ENCODE data around the gene SPTBN1.

The SPTBN1 gene

DNA sequence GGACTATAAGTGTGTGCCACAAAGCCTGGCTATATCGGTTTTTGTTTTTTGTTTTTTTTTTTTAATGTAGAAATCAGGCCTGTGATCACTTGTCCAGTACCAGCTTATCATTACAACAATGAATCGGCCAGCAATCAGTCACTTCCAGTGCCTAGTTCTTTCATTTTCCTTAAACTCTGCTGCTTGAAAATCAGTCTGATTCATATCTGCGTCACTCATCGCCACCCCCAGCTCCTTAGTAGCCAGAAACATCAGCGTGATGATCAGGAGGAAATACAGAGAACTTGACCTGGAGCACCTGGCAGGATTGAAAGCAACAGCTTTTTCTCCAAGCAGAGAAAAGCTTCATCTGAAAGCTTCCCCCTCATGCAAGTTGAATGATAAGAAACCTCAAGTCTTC lies 75.4 kb downstream of the SPTBN1 start:
- DNase-seq: no peak

DNA sequence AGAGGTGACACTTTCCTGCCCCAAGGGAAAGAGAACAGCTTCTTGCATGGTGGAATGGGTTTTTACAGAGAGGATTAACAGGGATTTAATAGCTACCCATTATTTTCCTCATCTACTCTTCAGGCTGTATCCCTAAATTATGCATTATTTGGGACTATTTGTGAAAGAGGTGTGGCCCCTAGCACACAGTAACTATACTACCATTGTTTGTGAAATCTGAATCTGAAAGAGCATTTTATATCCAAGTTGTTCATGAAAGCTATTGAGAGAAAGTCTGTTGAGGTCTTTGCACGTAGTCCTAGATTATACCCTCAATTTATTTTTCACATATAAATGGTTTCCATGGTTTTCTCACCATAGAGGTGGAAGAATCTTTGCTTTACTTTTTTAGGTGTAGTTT lies 78.1 kb downstream of the SPTBN1 start:
- DNase-seq: no peak

DNA sequence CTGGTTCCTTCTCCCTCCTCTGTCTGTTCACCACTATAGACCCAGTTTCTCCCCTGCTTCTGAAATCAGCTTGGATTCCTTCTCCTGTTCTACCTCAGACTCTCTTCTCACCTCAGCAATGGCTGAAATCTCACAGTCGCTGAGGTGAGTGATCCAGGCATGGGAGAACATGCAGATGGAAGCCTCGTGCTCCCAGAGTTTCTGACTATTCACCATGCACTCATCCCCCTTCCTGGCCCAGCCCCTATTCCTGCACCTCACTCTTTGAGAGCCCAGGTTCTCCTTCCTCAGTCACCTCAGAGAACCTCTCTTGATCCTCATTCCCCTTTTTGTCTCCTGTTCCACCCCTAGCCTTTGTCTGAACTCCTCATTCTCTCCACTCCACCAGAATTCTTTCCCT lies 78.5 kb downstream of the SPTBN1 start:
- no peak for DNase-seq

DNA sequence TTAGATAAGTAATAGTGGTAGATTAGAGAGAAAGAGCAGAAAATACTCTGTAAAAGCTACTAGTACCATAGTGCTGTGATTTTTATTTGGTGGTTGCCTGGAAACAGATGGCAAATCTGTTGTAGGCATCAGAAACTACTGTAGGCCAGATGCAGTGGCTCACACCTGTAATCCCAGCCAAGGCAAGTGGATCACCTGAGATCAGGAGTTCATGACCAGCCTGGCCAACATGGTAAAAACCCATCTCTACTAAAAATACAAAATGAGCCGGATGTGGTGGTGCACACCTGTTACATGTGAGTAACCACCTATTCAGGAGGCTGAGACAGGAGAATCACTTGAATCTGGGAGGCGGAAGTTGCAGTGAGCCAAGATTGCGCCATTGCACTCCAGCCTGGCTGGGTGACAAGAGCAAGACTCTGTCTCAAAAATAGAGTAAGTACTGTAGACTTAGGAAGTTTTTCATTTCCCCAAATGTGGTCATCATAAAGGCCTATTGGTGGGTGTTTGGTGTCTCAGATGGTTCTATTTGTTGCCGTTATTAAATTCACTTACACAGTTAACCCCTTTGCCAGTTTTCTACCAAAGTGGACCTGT lies 79.6 kb downstream of the SPTBN1 start:
- DNase-seq: no peak

DNA sequence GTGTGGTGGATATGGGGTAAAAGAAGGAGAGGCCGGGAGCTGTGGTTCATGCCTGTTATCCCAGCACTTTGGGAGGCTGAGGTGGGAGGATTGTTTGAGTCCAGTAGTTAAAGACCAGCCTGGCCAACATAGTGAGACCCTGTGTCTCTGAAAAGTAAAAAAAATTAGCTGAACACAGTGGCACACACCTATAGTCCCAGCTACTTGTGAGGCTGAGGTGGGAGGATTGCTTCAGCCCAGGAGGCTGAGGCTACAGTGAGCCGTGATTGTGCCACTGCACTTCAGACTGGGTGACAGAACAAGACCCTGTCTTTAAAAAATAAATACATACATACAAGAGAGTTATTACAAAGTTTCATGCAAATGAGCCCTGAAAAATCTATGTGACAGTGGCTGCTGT lies 80.6 kb downstream of the SPTBN1 start:
- no peak for DNase-seq

DNA sequence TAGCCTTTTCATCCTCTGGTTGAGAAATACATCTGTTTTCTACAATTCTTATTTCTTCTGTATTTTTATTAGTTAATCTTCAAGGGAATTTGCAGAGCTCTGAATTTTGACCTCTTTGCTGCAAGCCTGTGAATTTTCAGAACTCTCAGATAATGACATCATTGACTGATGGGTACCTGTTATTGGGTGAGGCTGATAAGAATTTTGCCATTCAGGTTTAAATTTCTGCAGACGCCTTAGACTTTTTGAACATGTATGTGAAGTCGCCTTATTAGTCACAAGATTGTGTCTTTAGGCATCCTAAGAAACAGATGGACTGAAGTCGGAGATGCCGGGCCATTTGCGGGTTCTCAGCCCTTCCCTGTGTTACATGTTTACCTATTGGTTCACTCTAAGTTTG lies 82.4 kb downstream of the SPTBN1 start:
- DNase-seq: no peak

DNA sequence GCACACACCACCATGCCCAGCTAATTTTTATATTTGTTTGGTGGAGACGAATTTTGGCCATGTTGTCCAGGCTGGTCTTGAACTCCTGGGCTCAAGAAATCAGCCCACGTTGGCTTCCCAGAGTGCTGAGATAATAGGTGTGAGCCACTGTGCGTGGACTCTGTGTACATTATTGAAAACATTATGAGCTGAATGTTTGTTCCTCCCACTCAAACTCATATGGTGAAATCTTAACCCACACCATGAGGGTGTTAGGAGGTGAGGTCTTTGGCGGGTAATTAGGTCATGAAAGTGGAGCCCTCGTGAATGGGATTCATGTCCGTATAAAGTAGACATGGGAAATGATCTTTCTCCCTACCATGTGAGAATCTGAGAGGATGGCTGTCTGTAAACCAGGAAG lies 83.6 kb downstream of the SPTBN1 start:
- no peak for DNase-seq

DNA sequence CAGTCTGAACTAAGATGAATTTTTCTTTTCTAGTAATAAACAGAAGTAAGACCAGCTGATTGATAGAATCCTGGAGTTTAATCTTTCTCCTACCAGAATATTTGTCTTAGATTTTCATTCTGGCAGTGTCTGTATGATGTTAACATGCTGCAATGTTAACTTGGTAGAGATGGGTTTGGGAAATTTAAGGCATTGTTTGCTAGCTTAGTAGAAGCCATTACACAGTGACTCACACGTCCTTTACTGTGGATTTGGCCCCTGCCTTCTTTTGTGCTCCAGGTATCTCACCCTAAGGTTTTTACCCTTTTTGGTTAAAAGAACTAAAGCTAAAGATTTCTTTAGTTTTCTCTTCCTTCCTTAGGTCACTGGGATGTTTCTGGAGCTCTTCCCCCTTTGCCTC lies 84.1 kb downstream of the SPTBN1 start:
- no peak for DNase-seq

DNA sequence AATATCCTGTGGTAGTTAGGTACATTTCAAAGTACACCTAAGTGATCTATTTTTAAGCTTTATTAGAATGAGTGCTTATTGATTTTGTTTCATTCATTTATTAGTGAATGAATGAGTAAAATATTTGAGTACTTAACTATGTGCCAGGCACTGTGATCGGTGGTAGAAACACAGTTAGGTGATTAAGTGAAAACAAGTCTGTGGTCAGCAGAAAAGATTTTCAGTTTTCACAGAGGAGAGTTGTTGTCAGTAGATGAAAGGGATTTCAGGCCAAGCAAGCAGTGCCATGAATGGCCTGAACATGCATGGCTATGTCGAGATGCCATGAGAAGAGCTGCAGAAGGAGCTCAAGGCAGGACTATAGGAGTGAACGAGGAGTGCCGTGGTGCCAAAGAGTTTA lies 85.9 kb downstream of the SPTBN1 start:
- DNase-seq: no peak

DNA sequence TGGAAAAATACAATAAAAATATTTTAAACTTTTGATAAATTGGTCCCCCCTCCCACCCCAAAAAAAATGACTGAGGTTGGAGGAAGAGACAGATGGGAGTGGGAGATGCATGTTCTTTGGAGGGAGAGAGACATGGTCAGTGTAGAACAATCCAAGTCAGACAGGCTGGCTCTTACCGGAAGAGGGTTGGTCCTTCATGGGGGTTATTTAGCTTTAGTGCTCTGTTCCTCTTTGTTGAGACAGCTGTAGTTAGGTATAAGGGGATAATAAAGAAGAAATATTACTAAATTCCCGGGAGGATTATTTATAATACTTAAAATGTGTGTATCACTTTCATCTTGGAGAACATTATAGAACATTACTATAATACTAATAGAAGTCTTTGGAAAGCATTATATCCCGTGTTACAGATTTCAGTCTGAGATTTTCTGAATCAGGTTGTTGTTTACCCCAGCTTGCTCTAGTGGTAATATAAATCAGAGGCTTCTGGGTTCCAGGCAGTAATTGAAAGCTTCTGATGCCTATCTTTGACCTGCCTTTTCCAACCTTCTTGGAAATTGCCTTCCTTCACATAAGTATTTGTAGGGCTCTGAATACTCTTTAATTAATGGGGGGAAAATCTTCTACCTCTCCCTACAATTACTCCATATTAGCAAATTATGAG lies 87.7 kb downstream of the SPTBN1 start:
- no peak for DNase-seq

DNA sequence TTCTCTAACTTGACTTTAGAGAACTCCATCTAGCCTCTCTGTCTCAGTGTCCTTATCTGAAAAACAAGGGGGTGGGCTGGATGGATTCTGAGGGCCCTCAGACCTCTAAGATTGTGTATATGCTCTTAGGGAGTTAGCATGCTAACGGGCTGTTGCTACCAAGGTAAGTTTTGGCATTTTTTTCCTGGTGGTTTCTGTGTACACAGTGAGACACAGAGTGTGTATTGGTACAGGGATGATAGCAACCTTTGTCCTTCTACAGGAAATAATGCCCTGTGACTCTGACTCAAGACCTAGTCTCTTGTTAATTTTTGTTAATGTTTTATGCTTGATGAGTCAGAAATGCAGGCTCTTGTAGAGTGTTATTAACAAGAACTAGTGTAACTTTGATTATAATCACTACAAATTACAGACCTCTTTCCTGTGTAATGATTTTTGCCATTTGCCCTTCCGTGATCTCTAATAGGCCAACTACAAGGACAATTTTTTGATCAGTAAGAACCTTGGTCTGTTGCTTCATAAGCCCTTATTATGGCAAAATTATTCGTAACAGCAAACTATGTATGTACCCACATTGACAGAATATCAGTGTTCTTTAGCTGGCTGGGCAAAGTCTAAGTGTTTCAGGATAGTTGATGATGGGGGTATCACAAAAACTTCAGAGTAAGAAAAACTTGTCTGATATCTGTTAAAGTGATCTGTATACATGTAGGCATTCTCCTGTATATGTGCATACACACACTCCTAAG lies 89.7 kb downstream of the SPTBN1 start:
- no peak for DNase-seq

DNA sequence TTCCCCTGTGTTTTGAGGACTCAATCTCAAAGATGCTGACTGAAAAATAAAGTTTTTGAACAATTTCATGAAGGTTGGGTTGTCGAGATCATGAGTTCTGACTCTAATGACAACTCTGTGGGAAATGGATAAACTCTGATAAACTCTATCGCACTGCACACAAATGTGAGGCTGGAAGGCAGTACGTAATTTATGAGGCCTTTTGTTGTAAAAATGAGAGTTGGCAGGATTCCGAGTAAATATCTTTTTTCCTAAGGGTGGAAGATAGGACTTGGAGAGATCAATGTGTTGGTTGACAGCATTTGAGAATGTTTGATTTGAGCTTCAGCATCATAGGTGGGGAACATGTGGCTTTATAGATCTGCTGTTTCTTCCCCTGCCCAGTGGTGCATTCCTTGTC lies 90.4 kb downstream of the SPTBN1 start:
- DNase-seq: no peak

DNA sequence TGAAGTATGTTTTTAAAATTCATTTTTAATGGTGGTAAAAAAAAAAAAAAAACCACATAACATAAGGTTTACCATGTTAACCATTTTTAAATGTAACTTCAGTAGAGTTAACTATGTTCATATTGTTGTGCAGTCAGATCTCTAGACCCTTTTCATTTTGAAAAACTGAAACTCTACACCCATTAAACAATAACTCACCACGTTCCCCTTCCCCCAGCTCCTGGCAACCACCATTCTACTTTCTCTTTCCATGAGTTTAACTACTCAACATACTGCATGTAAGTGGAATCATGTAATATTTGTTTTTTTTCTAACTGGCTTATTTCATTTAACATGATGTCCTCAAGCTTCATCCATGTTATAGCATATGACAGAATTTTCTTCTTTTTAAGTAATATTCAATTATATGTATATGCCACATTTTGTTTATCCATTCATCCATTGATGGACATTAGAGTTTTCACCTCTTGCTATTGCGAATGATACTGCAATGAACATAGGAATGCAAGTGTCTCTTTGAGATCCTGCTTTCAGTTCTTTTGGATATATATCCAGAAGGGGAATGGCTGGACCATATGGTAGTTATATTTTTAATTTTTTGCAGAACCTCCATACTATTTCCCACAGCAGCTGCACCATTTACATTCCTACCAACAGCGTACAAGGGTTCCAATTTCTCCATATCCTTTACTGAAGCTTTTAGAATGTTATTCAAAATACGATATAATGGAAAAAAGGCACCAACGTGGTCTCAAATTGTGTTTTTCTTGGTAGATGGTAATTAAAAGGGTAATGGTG lies 91.0 kb downstream of the SPTBN1 start:
- no peak for DNase-seq

DNA sequence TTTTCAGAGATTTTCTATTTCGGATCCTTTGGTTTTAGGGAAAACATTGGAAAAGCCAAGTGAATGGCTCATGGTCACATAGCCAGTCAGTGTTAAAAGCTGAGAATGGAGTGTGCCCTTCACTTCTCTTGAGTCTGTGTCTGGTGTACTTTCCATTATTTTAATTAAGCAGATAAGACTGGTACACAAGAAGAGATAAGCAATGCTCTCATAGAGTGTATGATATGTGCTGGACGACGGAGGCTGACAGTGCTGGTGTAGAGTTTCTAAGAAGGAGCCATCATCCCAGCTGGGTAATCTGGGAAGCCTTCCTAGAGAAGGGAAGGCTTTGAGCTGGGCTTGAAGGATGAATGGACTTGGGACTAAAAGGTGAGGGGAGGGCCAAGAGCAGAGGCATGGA lies 93.3 kb downstream of the SPTBN1 start:
- no peak for DNase-seq

DNA sequence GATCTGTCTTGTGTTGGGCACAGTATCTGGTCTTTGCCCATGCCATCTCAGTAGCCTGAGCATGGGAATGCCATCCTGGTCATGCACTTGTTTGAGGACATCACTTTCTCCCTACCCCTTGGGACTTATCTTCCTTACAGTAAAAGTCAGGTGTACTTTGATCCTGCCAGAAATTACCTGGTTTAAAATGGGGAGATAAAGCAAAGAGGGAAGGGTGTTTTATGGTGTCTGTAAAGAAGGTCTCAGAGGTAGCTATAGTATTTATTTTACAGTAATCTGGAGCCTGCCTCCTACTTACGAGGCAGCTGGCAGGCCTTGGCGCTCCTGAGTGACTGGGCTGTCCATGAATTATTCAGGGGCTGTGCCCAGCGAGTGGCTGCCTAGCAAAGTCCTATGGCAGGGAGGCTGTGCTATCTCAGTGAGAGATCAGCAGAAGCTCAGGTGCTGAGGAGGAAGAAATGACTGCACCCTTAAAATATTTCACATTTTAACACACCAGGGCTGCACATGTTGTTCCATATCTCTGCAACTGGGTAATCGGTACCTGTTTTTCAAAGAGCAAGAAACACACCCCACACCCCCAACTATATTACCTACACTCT lies 93.9 kb downstream of the SPTBN1 start:
- DNase-seq: no peak

DNA sequence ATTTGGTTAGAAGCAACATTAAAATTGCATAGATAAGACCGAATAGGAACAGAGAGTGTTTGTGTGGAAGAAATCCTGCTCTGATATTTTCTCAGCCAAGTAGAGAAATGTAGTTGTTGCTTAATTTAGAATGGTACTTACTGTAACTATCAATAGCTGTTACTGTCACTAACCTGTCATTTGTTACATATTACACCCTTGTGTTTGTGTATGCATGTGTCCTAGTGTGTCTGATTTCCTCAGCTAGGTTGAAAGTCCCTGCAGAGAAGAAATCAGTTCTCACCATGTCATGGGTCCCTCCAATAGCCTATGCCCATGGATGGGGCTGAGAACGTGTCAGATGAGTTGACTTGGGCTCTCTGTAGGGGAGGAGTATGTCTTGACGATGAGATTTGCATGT lies 94.4 kb downstream of the SPTBN1 start:
- no peak for DNase-seq

DNA sequence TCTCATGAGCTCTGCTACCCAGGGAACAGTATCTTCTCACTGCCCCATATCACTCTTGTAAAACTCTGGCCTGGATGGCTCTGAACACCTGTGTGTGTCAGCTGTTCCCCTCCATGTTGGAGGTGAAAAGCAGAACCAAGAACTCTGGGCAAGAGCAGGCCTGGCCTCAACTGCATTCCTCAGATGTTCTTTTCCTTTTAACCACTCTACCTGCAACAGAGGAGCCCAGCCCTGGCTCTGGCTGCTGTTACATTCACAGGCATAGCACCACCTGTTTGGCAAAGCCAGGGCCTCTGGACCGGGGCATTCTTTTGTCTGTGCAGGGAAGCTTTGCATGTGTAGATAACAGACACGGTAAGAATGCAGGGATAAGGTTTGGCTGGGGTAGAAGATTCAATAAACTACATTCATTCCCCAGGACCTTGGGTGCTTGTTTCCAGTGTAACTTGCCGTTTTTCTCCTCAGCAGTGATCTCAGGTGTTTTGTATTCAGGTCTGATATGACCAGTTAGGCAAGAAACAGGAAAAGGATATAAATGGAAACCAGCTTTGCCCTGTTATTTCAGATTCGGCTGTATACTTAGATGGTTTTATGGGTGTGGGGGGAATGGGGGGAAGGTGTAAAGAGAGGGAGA lies 95.1 kb downstream of the SPTBN1 start:
- DNase-seq: no peak

DNA sequence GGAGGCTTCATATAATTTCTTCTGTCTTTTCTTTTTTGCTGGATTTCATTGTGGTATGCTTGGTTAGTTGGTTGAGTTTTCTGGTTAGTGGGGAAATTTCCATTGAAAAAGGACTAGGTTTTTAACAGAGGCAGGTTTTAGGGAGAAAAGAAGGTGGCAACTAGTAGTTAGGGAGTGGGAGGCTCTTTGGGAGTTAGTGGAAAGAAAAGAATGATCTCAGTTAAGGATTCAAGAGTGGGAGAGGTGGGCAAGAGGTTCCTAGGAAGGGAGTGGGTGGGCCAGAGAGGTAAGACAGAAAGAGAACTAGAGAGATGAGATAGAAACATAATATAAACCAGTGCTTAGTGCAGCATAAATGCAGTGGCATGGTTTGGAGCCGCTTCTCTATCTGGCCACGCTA lies 96.9 kb downstream of the SPTBN1 start:
- no peak for DNase-seq

DNA sequence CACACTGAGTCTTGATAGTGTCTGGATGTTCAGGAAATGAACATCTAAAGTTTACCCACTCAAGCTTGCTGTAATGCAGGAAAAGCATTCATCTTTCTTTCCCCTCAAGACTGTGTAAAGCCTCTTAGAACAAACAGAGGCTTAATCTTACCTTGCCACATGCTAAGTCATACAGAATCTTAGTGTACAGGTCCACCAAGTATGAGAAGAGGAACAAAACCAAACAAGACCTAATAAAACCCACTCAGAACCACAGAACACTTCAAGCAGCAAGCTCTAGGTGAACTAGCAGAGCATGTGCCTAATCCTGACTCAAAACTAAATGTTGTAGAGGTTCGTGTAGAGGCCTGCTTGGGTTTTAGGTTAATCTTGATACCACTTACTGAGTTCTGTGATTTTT lies 97.6 kb downstream of the SPTBN1 start:
- DNase-seq: no peak

DNA sequence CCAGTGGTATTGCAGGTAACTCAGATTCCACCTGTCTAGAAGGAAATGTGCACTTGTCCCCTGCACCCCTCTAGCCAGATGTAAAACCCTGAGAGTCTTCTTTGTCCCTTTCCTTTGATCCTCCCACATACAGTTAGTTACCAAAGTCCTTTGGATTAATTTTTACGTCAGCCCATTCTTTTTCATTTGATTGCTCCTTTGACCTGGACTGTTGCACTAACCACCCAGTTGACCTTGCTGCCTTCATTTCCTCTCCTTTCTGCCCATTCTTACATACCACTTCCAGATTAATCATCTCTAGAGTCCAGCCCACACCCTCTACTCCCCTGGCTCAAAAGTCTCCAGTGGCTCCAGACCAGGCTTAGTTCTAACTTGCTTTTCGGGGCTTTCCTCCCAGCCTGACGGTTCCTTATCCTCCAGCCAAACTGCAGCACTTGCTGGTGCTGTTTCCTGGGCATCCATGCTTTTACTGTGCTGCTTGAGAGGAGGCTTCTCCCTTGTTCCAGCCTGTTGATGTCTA lies 99.3 kb downstream of the SPTBN1 start:
- DNase-seq: no peak

DNA sequence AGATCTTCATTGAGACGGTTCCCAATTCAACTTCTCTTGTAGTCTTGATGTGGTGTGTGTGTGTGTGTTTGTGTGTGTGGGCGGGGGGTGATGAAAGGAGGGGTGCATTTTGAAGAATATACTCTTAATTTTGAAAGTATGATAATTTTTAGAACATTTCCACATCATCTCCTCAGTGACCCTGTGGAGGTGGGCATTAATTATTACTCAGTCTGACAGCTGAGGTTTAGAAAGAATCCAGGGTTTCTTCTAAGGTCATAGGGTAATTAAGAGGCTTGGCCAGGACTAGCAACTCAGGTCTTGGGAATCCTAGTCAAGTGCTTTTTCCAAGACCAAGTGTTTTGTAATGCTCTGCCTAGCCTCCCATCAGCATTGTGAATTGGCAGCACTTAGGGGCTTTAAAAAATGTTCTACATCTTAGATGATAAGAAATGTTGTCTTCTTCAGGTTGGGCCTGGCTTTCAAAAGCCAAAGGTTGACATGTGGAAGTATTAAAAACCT lies 100.5 kb downstream of the SPTBN1 start:
- no peak for DNase-seq

DNA sequence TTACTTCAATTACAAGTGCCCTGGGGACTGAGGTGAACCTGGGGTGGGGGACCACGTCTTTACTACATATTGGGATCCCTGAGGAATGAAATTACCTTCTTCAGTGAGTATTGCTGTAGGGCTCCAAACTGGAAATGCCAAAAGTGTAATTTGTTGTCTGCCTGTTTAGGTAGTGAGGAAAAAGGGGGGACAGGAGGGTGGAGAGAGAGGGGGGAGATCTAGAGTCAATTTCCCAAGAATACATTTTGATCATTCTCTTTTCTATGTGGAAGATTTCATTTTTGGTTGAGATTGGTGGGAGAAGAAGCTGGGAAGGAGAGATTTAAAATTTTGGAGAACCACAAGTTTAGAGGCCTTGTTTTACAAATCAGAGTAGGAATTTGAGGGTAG lies 101.1 kb downstream of the SPTBN1 start:
- no peak for DNase-seq
